Renal cortical epithelial cell (primary cell): ENCODE results near the gene PIGU. TPM values are rescaled to one million over a fixed set of nuclear protein-coding genes. Genes with fewer than 3 reads are reported as not detected.

Experiments
- DNase-seq: peaks from one replicate; pipeline ENCODE4 v3.0.0-alpha.2; 2011; ENCODE audit warnings: low read depth
- total RNA-seq: library from RNA; depleted of rRNA; stranded (reverse); fragments of >200 nt; gene quantifications from 2 replicates; pipeline ENCODE4 v1.2.3, GENCODE V29; 2014

PIGU gene
- total RNA-seq, 1 donor from 2014 or later: 9.7 TPM

DNA sequence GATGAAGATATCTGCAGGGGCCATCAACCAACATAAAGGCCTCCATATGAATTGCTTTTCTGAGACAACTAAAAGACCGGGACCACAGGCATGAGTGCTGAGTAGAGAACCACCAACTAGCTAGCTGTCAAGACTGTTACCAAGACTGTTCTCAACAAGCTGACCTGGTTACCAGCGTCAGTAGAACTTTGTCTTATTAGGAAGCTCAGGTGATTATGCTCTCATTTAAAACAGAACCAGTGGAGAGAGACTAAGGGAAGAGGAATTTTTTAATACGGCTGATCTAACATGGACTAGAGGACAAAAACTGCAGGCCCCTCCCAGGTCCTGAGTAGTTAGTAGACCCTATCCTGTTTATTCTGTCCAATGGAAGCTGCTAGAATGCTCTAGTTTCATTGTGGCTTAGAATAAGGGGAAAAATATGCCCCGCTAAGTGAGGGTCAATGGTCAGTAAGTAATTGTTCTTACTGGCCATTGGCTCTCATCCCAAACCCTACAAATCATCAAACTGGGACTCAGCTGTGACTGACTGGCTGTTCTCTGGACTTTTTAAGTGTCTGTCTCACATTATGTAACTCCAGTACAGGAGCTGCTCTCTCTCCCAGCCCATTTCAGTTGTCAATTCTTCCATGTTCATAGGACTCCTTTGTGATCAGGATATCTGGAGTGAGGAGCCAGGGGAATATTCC is 164.5 kb downstream of the PIGU start:
- DNase-seq: peak; percentile 96

DNA sequence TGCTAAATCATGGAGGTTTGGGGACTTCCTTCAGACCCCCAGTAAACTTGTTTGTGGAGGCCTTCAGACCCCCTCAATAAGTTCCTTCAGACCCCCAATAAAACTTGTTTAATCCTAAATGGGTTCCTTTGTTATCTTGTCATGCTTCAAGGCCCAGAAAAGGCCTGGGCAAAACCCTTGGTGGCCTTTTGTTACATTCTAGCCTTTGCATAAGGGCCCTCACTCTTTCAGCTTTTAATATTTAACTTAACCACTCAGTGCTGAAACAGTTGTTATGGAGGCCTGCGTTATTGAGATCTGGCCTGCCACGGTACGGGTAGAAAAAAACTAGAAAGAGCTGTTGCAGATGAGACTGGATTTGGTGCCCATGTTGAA is 165.0 kb downstream of the PIGU start:
- peak; percentile 76 for DNase-seq

DNA sequence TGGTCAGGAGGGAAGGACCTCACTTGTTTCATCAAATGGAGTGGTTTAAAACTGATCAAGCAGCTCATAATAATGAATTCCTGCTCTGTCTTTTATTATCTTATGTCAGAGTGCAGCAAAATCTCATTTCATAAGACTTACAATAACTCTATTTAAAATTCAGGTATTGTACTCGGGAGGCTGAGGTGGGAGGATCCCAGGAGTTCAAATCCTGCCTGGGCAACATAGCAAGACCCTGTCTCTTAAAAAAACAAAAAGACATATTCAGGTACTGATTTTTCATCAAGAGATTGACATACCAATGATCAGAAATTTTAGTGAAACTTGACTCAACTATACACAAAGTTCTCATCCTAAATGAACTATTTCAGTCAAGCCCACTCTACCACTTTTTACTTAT is 166.3 kb downstream of the PIGU start:
- DNase-seq: no peak

Other genes with a start within 250 kb of the PIGU start
- 30.6 and 60.1 TPM in 2 replicates for gene DYNLRB1, start 160.7 kb downstream of the PIGU start, total RNA-seq
- gene MAP1LC3A, start 118.4 kb downstream of the PIGU start, total RNA-seq: 14.9 and 43.3 TPM in 2 replicates
- 5.4 and 10.9 TPM in 2 replicates for gene TP53INP2, start 27.3 kb upstream of the PIGU start, total RNA-seq
- gene NCOA6, start 148.6 kb upstream of the PIGU start, total RNA-seq: 3.8 and 10.9 TPM in 2 replicates
- gene GGT7, start 195.8 kb upstream of the PIGU start, total RNA-seq: 4.3 and 16.9 TPM in 2 replicates
- 38.2 and 45.9 TPM in 2 replicates for gene ACSS2, start 199.5 kb upstream of the PIGU start, total RNA-seq